Transverse colon (tissue), 4 donors: Measurements from ENCODE around the gene ARIH2.

Experiments
- CTCF ChIP-seq, 5 experiments: fragments of 200-600 bp in 3 of 5; fragments of 450-650 bp in 2 of 5; sonication (generic) in 3 of 5; IDR thresholded peaks; 1 replicate in 2 of 5; 2 replicates in 3 of 5; pipeline ENCODE4 v1.5.1; 2016 to 2017; ENCODE audit warnings: antibody characterized with exemption in 5 of 5, inconsistent platforms in 3 of 5, mild to moderate bottlenecking in 2 of 5, moderate library complexity in 1 of 5
- EP300 ChIP-seq: sonication (generic); formaldehyde crosslinking; IDR thresholded peaks from one replicate; pipeline ENCODE4 v1.6.1; 2017; ENCODE audit warnings: antibody characterized with exemption, low read depth
- POLR2A ChIP-seq: fragments of 450-650 bp; IDR thresholded peaks from one replicate; pipeline ENCODE4 v1.6.1; 2016; ENCODE audit warnings: antibody characterized with exemption, mild to moderate bottlenecking, moderate library complexity
- POLR2AphosphoS5 ChIP-seq, 3 donors: sonication (generic); formaldehyde crosslinking; IDR thresholded peaks; one replicate each; pipeline ENCODE4 v1.6.1; 2016; ENCODE audit warnings: antibody characterized with exemption in 3 of 3

- TF ChIP-seq CTCF (IDR thresholded peaks at IDR 0.05): no peak
- no peak for TF ChIP-seq EP300
- TF ChIP-seq POLR2A: no peak
- TF ChIP-seq POLR2AphosphoS5 (IDR thresholded peaks at IDR 0.05): no peak
Observed at GRCh38 chr3:49025793-49026520, 107.3 kb downstream of the ARIH2 start.
